Progenitor cell of endocrine pancreas (in vitro differentiated cells): ENCODE measurements around the gene AIM2. TPM values are rescaled to one million over a fixed set of nuclear protein-coding genes. Genes with fewer than 3 reads are reported as not detected.
"Not testable (repeated sequence)": the region's sequence is repeated elsewhere in the genome, so short reads cannot be mapped to it uniquely, and the experiment has no call there.

Source experiments
- DNase-seq: peaks from one replicate; pipeline ENCODE4 v3.0.0; 2021; ENCODE audit warnings: low spot score; ENCODE audit not compliant: unreplicated experiment
- H3K27ac Mint-ChIP-seq: 2 replicates; pipeline ENCODE4 v1.8.0; 2021; ENCODE audit warnings: mild to moderate bottlenecking, moderate library complexity, mixed read lengths
- H3K27me3 Mint-ChIP-seq: 2 replicates; pipeline ENCODE4 v1.8.0; 2021; ENCODE audit warnings: mixed read lengths
- H3K36me3 Mint-ChIP-seq: 2 replicates; pipeline ENCODE4 v1.8.0; 2022; ENCODE audit warnings: mixed read lengths; ENCODE audit not compliant: insufficient read depth
- H3K4me1 Mint-ChIP-seq: 2 replicates; pipeline ENCODE4 v1.8.0; 2021; ENCODE audit warnings: low read depth, mixed read lengths
- H3K4me3 Mint-ChIP-seq: 2 replicates; pipeline ENCODE4 v1.8.0; 2021; ENCODE audit warnings: low read depth, mild to moderate bottlenecking, moderate library complexity, mixed read lengths
- H3K9me3 Mint-ChIP-seq: 2 replicates; pipeline ENCODE4 v1.8.0; 2021; ENCODE audit warnings: low read depth, mixed read lengths
- total RNA-seq: library from RNA; stranded (reverse); gene quantifications from 2 replicates; pipeline ENCODE4 v1.2.1, GENCODE V29; 2021
- TF ChIP-seq, protein P1 (sequence below): fragments of 200-600 bp; sonication (generic); IDR thresholded peaks from one replicate; pipeline ENCODE4 v1.5.0; 2021; ENCODE audit warnings: antibody characterized with exemption, mild to moderate bottlenecking; ENCODE audit not compliant: unreplicated experiment

AIM2 gene
- total RNA-seq, 1 donor from 2014 or later: 2.1 TPM

DNA sequence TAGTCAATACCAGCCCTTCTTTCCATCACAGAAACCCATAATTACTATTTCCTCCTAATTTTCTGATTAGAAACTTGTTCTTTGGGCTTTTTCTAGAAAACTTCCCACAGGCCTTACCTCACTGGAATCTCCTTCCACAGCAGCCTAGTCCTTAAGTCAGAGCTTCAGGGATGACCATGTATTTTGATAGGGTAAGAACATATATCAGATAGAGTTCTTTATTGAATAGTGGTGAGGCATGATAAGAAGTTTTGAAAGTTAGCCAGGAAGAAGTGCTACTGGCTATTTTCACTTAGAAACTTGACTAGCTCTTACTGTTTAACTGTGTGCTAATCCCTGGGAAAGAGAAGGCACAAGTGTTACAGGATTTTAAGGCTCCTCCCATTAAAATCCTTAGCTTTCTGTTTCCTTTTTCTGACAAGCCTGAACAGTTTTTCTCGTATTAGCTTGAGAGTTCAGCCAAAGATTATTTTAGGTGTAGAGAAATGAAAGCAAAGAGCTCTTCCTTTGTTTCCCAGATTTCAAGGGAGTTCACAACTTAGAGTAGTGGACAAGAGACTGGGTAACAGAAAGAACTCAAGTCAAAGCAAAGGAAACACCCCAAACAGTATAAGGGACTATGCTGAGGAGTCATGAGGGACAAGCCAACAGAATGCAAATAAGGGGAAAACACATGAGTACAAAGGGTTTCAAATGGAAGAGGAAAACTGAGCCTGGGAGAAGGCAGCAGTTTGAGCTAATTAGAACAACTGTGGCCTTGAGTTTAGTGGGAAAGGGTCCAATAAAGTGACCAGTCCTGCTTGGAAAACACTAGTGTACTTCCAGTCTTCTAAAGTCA is 37.2 kb upstream of the AIM2 start:
- TF ChIP-seq, protein P1, sequence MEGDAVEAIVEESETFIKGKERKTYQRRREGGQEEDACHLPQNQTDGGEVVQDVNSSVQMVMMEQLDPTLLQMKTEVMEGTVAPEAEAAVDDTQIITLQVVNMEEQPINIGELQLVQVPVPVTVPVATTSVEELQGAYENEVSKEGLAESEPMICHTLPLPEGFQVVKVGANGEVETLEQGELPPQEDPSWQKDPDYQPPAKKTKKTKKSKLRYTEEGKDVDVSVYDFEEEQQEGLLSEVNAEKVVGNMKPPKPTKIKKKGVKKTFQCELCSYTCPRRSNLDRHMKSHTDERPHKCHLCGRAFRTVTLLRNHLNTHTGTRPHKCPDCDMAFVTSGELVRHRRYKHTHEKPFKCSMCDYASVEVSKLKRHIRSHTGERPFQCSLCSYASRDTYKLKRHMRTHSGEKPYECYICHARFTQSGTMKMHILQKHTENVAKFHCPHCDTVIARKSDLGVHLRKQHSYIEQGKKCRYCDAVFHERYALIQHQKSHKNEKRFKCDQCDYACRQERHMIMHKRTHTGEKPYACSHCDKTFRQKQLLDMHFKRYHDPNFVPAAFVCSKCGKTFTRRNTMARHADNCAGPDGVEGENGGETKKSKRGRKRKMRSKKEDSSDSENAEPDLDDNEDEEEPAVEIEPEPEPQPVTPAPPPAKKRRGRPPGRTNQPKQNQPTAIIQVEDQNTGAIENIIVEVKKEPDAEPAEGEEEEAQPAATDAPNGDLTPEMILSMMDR: no peak
- no peaks in the 10 kb centered on the region for H3K9me3 Mint-ChIP-seq
- H3K27me3 Mint-ChIP-seq: no peaks in the 10 kb centered on the region
- DNase-seq: no peak
- H3K36me3 Mint-ChIP-seq: no peaks in the 10 kb centered on the region
- H3K4me3 Mint-ChIP-seq: no peak overlapping the region
- no peaks in the 10 kb centered on the region for H3K4me1 Mint-ChIP-seq
- H3K27ac Mint-ChIP-seq: no peak overlapping the region

DNA sequence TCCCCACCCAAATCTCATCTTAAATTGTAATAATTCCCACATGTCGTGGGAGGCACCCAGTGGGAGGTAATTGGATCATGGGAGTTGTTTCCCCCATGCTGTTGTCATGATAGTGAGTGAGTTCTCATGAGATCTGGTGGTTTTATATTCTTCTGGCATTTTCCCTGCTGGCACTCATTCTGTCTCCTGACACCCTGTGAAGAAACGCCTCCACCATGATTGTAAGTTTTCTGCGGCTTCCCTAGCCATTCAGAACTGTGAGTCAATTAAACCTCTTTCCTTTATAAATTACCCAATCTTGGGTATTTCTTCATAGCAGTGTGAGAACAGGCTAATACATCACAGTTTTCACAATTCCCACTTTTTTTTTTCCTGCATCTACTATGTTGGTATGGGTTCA is 26.5 kb upstream of the AIM2 start:
- DNase-seq, H3K4me1 Mint-ChIP-seq, H3K36me3 Mint-ChIP-seq, H3K27me3 Mint-ChIP-seq, H3K27ac Mint-ChIP-seq, H3K9me3 Mint-ChIP-seq, H3K4me3 Mint-ChIP-seq: not testable (repeated sequence)

DNA sequence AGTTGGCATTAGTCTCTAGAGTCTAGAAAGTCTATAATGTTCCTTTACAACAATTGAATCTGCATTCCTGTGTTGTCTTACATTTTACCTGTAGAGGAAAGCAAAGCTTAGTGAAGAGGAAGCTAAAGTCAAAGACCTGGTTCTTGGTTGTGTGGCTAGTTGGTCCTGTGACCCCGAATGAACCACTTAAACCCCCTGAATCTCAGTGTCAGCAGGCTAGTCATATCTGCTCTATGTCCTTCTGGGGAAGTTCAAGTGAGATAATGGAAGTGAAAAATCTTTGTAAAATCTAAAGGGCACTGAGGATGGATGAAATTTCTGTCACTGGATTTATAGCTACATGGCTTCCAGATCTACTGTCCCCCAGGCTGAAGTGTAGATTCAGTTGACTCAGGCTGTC is 24.0 kb upstream of the AIM2 start:
- H3K27me3 Mint-ChIP-seq: no peaks in the 10 kb centered on the region
- H3K36me3 Mint-ChIP-seq: no peaks in the 10 kb centered on the region
- TF ChIP-seq, protein P1: no peak

DNA sequence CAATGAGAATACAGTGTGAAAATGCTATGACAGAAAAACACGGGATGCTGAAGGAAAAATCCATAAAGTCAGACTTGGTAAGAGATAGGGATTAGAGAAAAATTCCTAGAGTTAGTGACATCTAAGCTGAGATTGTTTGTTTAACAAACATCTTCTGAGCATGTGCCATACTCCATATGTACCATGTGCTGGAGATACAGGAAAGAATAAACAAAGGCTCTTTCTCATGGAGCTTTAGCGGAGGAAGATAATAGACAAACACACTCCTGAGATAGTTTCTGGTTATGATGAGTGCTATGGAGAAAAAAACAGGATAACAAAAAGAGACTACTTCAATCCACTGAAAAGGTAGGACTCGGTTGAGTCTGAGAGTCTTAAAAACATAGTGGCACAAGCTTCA is 22.0 kb upstream of the AIM2 start:
- Mint-ChIP-seq H3K27ac (no peak overlapping the region), H3K36me3 (no peaks in the 10 kb centered on the region), H3K4me1 (no peaks in the 10 kb centered on the region), H3K4me3 (no peak overlapping the region), H3K27me3 (no peaks in the 10 kb centered on the region), H3K9me3 (no peaks in the 10 kb centered on the region)
- DNase-seq: no peak
- TF ChIP-seq, protein P1: no peak

More for the DNA sequence above, 24.0 kb upstream of the AIM2 start:
- no peak overlapping the region for H3K27ac Mint-ChIP-seq
- no peaks in the 10 kb centered on the region for H3K4me1 Mint-ChIP-seq
- H3K9me3 Mint-ChIP-seq: no peaks in the 10 kb centered on the region
- DNase-seq: no peak
- H3K4me3 Mint-ChIP-seq: no peak overlapping the region

DNA sequence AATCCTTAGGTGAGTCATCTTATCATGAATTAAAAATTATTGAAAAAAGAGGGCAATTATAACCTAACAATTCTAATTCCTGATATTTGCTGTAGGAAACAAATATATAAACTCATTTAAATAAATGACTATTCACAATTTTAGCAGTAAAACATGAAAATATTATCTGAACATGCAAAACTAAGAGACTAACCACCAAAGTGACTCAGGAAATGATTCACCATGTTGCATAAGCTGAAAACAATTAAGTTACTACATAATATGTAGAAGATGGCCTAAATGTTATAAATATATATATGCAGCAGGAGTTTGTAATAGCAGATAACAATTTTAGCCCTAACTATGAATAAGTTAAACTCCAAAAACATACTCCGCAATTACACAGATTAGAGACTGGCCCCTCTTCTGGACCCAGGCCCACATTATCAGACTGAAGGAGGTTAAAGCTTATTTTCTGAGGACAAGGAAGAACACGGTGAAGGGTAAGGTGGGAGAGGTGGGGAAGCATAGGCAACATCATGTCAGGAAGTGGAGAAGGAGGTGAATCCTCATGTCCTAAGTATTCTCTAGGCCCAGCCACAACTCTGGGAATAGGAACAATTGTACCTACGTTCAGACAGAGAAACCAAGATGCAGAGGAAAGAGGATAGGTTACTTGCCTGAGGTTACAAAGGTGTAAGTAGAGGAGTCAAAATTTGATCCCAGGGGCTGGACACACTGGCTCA is 15.6 kb upstream of the AIM2 start:
- H3K4me3 Mint-ChIP-seq: no peak overlapping the region
- no peak for DNase-seq
- TF ChIP-seq, protein P1: no peak
- H3K36me3 Mint-ChIP-seq: no peaks in the 10 kb centered on the region
- H3K27ac Mint-ChIP-seq: no peak overlapping the region
- no peaks in the 10 kb centered on the region for H3K9me3 Mint-ChIP-seq
- H3K27me3 Mint-ChIP-seq: no peaks in the 10 kb centered on the region
- H3K4me1 Mint-ChIP-seq: no peaks in the 10 kb centered on the region
